Testis (tissue), 3 donors: ENCODE measurements around the gene PPT2. TPM values are rescaled to one million over a fixed set of nuclear protein-coding genes. Genes with fewer than 3 reads are reported as not detected.

Source experiments
- DNase-seq: peaks from one replicate; pipeline ENCODE4 v3.0.0-alpha.2; 2019
- H3K27ac ChIP-seq, 2 donors: fragments of 200-600 bp; sonication (generic); one replicate each; pipeline ENCODE4 v1.5.1; 2019
- H3K27me3 ChIP-seq: fragments of 200-600 bp; sonication (generic); one replicate; pipeline ENCODE4 v1.5.1; 2019
- H3K36me3 ChIP-seq: fragments of 200-600 bp; sonication (generic); one replicate; pipeline ENCODE4 v1.5.1; 2017; ENCODE audit warnings: low read depth; ENCODE audit errors: missing control alignments
- H3K4me1 ChIP-seq: fragments of 200-600 bp; sonication (generic); one replicate; pipeline ENCODE4 v1.5.1; 2019
- H3K4me3 ChIP-seq, 2 donors: fragments of 200-600 bp; sonication (generic); one replicate each; pipeline ENCODE4 v1.5.1; 2017 to 2019
- H3K9me3 ChIP-seq: fragments of 200-600 bp; sonication (generic); one replicate; pipeline ENCODE4 v1.5.1; 2017
- POLR2A ChIP-seq: fragments of 450-650 bp; IDR thresholded peaks from one replicate; pipeline ENCODE4 v1.6.1; 2017; ENCODE audit warnings: antibody characterized with exemption, mild to moderate bottlenecking, moderate library complexity
- WGBS, 2 donors: methylation state at CpG; one replicate each; pipeline ENCODE4 v1.1.5; 2018; 5-methylcytosine and 5-hydroxymethylcytosine counted together
- intact Hi-C: fragments of 100-400 bp; cut with DNase I; formaldehyde crosslinking; loops from one replicate; pipeline ENCODE4 v1.15.1; 2023; ENCODE audit warnings: low total_unique reads
- polyA plus RNA-seq: library from polyadenylated mRNA; stranded (reverse); fragments of 350-450 nt; fragmentation: Illumina TruSeq; extraction: RNeasy Lipid Tissue Mini Kit (QIAGEN cat#74804); gene quantifications from one replicate; pipeline ENCODE4 v1.2.3, GENCODE V29; 2014; ENCODE audit warnings: low read depth, low replicate concordance; ENCODE audit not compliant: insufficient read depth
- total RNA-seq, 2 donors: library from RNA; depleted of rRNA; stranded (reverse); fragments of >200 nt; gene quantifications; one replicate each; pipeline ENCODE4 v1.2.3, GENCODE V29; 2016
- TF ChIP-seq, protein P1 (sequence below), 3 experiments: fragments of 450-650 bp in 2 of 3; fragments of 200-600 bp in 1 of 3; sonication (generic) in 1 of 3; IDR thresholded peaks; one replicate each; pipeline ENCODE4 v1.5.1; 2016 to 2019; ENCODE audit warnings: antibody characterized with exemption in 3 of 3, mild to moderate bottlenecking in 2 of 3, moderate library complexity in 1 of 3

PPT2 gene
- total and polyA plus RNA-seq, 3 donors from 2014 or later: 18.9 to 92.8 (median 33.9) TPM

- Histone ChIP-seq H3K27ac (no peak overlapping the region), H3K9me3 (no peaks in the 10 kb centered on the region), H3K36me3 (no peaks in the 10 kb centered on the region), H3K27me3 (no peaks in the 10 kb centered on the region), H3K4me3 (peak overlapping the region in 1 of 2 donors; percentile 6), H3K4me1 (peaks cover 16% of the 10 kb centered on the region)
- DNase-seq: no peak
- TF ChIP-seq, protein P1, sequence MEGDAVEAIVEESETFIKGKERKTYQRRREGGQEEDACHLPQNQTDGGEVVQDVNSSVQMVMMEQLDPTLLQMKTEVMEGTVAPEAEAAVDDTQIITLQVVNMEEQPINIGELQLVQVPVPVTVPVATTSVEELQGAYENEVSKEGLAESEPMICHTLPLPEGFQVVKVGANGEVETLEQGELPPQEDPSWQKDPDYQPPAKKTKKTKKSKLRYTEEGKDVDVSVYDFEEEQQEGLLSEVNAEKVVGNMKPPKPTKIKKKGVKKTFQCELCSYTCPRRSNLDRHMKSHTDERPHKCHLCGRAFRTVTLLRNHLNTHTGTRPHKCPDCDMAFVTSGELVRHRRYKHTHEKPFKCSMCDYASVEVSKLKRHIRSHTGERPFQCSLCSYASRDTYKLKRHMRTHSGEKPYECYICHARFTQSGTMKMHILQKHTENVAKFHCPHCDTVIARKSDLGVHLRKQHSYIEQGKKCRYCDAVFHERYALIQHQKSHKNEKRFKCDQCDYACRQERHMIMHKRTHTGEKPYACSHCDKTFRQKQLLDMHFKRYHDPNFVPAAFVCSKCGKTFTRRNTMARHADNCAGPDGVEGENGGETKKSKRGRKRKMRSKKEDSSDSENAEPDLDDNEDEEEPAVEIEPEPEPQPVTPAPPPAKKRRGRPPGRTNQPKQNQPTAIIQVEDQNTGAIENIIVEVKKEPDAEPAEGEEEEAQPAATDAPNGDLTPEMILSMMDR (IDR thresholded peaks at IDR 0.05): no peak
- TF ChIP-seq POLR2A: no peak
- intact Hi-C loops: no loop called here
- WGBS, 2 donors: 69 to 70% methylated on average over 34 to 47 of the region's 47 CpGs
Observed at GRCh38 chr6:32149092-32149755, 4.7 kb upstream of the PPT2 start.

DNA sequence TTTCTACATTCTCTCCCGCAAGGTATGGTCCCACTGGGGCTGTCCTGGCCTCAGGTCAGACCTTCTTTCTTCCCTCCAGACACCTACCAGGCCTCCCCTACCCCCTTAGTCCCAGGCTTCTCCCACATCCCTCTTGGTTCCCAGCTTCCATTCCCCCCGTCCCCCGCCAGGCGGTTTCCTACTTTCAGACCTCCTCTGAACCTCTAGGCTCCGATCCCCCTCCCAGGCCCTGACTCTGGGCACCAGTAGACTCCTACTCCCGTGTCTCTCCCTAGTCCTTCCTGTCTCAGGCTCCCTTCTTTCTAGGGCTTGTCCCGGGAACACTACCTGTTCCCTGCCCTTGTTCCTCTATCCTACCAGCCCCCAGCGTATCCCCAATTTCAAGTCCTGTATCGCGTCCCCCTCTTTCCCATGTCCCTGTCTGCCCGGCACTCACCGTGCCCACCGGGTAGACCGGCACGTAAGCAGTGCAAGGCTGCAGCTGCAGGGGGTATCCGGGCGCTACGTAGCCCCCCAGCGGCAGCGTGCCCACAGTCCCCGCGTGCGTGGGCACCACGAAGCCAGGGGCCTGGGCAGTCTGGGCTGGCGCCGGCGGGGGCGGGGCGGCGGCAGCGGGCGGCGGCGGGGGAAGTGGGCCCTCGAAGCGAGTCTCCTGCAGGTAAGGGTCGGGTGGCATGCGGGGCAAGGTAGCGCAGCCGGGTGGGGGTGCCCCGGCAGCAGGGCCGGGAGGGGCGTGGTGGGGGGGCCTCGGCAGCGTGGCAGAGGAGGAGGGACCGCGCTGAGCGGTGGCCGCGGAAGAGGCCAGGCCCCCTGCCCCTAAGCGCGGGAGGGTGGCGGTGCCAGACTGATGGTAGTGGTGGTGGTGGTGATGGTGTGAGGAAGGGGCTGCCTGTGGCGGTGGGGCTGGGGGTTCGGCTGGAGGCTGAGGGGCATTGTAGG, 3.7 kb upstream of the PPT2 start:
- intact Hi-C loops: no loop called here
- no peak for TF ChIP-seq POLR2A
- TF ChIP-seq, protein P1 (IDR thresholded peaks at IDR 0.05): no peak
- 44 to 47% methylated on average over 25 to 55 of the region's 55 CpGs for WGBS, 2 donors
- no peak overlapping the region for H3K27ac ChIP-seq
- H3K9me3 ChIP-seq: no peaks in the 10 kb centered on the region
- H3K4me3 ChIP-seq: no peak overlapping the region
- H3K36me3 ChIP-seq: no peaks in the 10 kb centered on the region
- no peak for DNase-seq
- H3K4me1 ChIP-seq: peaks cover 22% of the 10 kb centered on the region
- no peaks in the 10 kb centered on the region for H3K27me3 ChIP-seq

DNA sequence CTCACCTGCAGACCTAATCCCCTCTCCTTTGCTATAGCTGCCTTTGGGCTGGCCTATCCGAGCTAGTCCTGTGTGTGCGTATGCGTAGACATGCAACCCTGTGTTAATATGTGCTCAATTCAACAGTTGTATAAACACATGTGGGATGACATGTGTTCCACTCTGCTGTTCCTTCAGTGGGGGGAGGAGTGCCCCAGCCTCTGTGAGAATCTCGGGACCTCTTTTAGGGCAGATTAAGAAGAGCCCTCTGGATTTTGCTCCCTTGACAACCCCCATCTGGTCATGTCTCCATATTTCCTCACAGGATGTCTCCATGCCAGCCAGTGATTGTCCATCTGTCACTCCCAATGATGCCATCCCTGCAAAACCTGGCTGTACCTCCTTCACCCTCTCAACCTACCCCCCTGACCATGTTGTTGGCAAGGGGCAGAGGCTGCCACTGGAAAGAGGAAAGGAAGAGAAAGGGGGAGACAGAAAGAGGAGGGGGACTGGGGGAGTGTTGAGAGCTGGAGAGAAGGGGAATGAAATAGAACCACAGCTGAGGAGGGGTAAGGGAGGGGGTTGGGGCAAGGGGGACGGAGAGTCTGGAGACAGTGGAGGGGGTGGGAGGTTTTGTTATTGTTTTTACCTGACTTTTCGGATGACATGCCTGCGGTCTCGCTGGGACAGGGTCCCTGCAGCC, 2.6 kb upstream of the PPT2 start:
- intact Hi-C loops: no loop called here
- H3K9me3 ChIP-seq: no peaks in the 10 kb centered on the region
- TF ChIP-seq, protein P1 (IDR thresholded peaks at IDR 0.05): no peak
- no peak for TF ChIP-seq POLR2A
- H3K4me3 ChIP-seq: peak overlapping the region; percentile 39 to 56
- peaks cover 27% of the 10 kb centered on the region for H3K4me1 ChIP-seq
- no peak for DNase-seq
- peak overlapping the region; percentile 39 to 44 for H3K27ac ChIP-seq
- 20 to 25% methylated on average over 8 of the region's 8 CpGs for WGBS, 2 donors
- no peaks in the 10 kb centered on the region for H3K27me3 ChIP-seq
- no peaks in the 10 kb centered on the region for H3K36me3 ChIP-seq

- Histone ChIP-seq H3K27me3 (no peaks in the 10 kb centered on the region), H3K4me3 (peak within 1 kb of the TSS; percentile 39 to 90), H3K9me3 (no peaks in the 10 kb centered on the region), H3K27ac (peak within 1 kb of the TSS; percentile 88 to 94), H3K4me1 (peaks cover 27% of the 10 kb centered on the region), H3K36me3 (no peaks in the 10 kb centered on the region)
- 4% methylated on average over 20 to 21 of the region's 24 CpGs for WGBS, 2 donors
- TF ChIP-seq, protein P1 (IDR thresholded peaks at IDR 0.05): no peak
- intact Hi-C loops: no loop called here
- no peak for DNase-seq
Observed at GRCh38 chr6:32151863-32152768, 1.8 kb upstream of the PPT2 start, which contains the start of gene PRRT1. TSS of gene PRRT1 (minus strand) at chr6:32151939. CDS start at chr6:32151827, 112 bp downstream.
